Left lung (tissue), 10 donors: Measurements from ENCODE around the gene FYB2. TPM values are rescaled to one million over a fixed set of nuclear protein-coding genes. Genes with fewer than 3 reads are reported as not detected.
A peak's percentile ranks its signal among the peaks of the same experiment; 100 is the strongest.

Experiments
- ATAC-seq: fragments of 200-7000 bp; cut with Tn5 transposase; one replicate; pipeline ENCODE4 v1.9.1; 2020; ENCODE audit warnings: moderate library complexity
- DNase-seq, 4 donors: peaks; one replicate each; pipeline ENCODE4 v3.0.0-alpha.2; 2013 to 2020
- H3K27ac ChIP-seq, 2 donors: fragments of 200-600 bp; sonication (generic) in 1 of 2; one replicate each; pipeline versions ENCODE4 v1.5.0 to v1.8.0; 2020 to 2021
- H3K27me3 ChIP-seq, 2 donors: fragments of 200-600 bp; sonication (generic) in 1 of 2; one replicate each; pipeline versions ENCODE4 v1.5.0 to v1.8.0; 2020 to 2021
- H3K36me3 ChIP-seq, 2 donors: fragments of 200-600 bp; sonication (generic) in 1 of 2; one replicate each; pipeline versions ENCODE4 v1.5.0 to v1.8.0; 2020 to 2021
- H3K4me1 ChIP-seq, 2 donors: fragments of 200-600 bp; one replicate each; pipeline ENCODE4 v1.8.0; 2021
- H3K4me3 ChIP-seq, 2 donors: fragments of 200-600 bp; sonication (generic) in 1 of 2; one replicate each; pipeline versions ENCODE4 v1.5.0 to v1.8.0; 2020 to 2021; ENCODE audit warnings: mild to moderate bottlenecking in 1 of 2
- H3K9me3 ChIP-seq, 2 donors: fragments of 200-600 bp; sonication (generic) in 1 of 2; one replicate each; pipeline versions ENCODE4 v1.5.0 to v1.8.0; 2020 to 2021
- intact Hi-C, 2 donors: fragments of 100-400 bp; cut with DNase I; formaldehyde crosslinking; loops; one replicate each; pipeline versions ENCODE4 v1.11.2 to v1.14.2; 2022
- polyA plus RNA-seq, 6 donors: library from polyadenylated mRNA; unstranded; fragments of 120-200 nt; gene quantifications; one replicate each; pipeline ENCODE4 v1.2.1, GENCODE V29; 2013; ENCODE audit not compliant: insufficient read length in 6 of 6
- total RNA-seq, 2 donors: library from RNA; stranded (reverse); fragmentation: NEBNext Ultra II Directional; extraction: Animal tissue kit (Norgen Biotek cat#: 25700); gene quantifications; one replicate each; pipeline ENCODE4 v1.2.1, GENCODE V29; 2021
- TF ChIP-seq, protein P1 (sequence below), 2 donors: fragments of 200-600 bp; sonication (generic) in 1 of 2; IDR thresholded peaks; one replicate each; pipeline versions ENCODE4 v1.5.0 to v1.8.0; 2021; ENCODE audit warnings: antibody characterized with exemption in 2 of 2
- donor health status: DM: no; HTN: yes; CAD: no.
- donor health status: DM: no; HTN: no; CAD: no.

FYB2 gene
- total and polyA plus RNA-seq, 8 donors: 0.21 to 1.2 (median 0.51) TPM

DNA sequence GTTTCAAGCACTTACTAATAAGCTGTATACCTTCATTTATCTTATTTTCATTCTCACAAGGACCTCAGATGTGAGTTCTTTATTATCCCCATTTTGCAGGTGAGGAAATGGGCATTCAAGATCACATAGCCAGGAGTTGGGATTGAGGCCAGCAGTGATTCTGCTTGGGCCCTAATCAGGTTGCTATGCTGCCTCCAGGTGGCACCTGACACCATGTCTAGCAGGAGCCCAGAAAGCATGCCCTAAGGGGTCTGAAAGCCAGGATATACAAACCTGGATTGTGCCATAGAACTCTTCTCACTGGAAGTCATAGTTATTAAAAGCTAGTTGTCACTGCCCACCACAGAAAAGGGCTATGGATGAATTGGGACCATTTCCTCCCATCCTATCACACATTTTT lies 61.1 kb downstream of the FYB2 start:
- ATAC-seq: peak; percentile 49
- H3K36me3 ChIP-seq: no peaks in the 10 kb centered on the region
- H3K27ac ChIP-seq: no peak overlapping the region
- peak in 1 of 4 donors; percentile 6 for DNase-seq
- no peaks in the 10 kb centered on the region for H3K27me3 ChIP-seq
- H3K9me3 ChIP-seq: no peaks in the 10 kb centered on the region
- no peaks in the 10 kb centered on the region for H3K4me1 ChIP-seq
- TF ChIP-seq, protein P1, sequence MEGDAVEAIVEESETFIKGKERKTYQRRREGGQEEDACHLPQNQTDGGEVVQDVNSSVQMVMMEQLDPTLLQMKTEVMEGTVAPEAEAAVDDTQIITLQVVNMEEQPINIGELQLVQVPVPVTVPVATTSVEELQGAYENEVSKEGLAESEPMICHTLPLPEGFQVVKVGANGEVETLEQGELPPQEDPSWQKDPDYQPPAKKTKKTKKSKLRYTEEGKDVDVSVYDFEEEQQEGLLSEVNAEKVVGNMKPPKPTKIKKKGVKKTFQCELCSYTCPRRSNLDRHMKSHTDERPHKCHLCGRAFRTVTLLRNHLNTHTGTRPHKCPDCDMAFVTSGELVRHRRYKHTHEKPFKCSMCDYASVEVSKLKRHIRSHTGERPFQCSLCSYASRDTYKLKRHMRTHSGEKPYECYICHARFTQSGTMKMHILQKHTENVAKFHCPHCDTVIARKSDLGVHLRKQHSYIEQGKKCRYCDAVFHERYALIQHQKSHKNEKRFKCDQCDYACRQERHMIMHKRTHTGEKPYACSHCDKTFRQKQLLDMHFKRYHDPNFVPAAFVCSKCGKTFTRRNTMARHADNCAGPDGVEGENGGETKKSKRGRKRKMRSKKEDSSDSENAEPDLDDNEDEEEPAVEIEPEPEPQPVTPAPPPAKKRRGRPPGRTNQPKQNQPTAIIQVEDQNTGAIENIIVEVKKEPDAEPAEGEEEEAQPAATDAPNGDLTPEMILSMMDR (IDR thresholded peaks at IDR 0.05): no peak
- H3K4me3 ChIP-seq: no peak overlapping the region
- intact Hi-C loops: no loop called here

DNA sequence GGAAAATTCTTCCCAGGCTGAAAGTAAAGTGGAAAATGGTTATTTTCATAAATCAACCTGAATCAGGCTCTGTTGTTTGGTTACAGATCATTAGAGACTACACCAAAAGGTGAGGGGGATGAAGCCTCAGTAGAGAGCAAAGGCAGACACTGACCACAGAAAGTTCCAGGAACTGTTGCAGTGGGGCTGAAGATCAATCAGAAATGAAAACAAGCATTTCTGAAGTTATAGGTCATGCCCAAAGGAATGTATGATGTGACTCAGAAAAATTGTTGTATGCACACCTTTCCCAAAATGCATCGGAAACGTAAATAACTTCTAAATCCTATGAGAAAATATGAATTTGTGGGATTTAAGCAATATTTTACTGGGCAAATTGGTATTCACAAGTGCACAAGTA lies 63.3 kb downstream of the FYB2 start:
- TF ChIP-seq, protein P1 (IDR thresholded peaks at IDR 0.05): no peak
- Histone ChIP-seq H3K4me1 (no peaks in the 10 kb centered on the region), H3K27me3 (no peaks in the 10 kb centered on the region), H3K4me3 (no peak overlapping the region), H3K9me3 (no peaks in the 10 kb centered on the region), H3K27ac (no peak overlapping the region), H3K36me3 (no peaks in the 10 kb centered on the region)
- intact Hi-C loops: no loop called here
- no peak for DNase-seq
- ATAC-seq: no peak

DNA sequence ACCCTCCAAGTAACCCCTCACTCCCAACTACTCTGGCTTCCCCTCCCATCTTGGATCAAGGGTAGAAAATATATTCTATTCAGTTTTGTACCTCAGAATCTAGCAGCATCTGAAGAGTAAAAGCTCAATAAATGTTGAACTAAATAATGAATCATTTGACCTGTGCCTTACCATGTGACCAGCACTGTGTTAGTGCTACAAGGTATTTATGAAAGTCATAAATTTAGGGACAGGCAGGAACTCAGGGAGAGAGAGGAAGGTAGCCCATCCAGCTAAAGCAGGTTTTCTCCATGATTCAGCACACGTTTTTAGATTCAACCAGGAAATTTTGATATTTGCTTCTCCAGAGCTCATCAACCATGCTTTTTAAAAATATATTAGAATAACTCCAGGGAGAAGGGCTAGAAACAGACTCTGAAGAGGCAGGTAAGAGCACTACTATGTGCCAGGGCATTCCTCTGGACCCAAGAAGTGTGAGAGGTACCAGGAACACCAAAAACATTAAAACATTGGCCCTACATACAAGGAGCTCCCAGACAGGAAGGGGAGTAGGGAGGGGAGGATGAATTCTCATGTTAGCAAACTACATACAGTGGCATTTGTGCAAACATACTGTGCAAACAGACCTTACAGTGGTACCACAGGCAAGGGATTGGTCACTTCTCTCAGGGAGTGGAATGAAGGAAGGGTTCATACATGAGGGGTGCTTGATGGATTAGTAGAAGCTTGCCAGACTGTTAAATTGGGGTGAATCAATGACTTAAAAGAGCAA lies 64.3 kb downstream of the FYB2 start:
- no peaks in the 10 kb centered on the region for H3K4me1 ChIP-seq
- no peaks in the 10 kb centered on the region for H3K27me3 ChIP-seq
- no peak overlapping the region for H3K4me3 ChIP-seq
- H3K36me3 ChIP-seq: no peaks in the 10 kb centered on the region
- DNase-seq: no peak
- no peak overlapping the region for H3K27ac ChIP-seq
- ATAC-seq: no peak
- intact Hi-C loops: no loop called here
- no peaks in the 10 kb centered on the region for H3K9me3 ChIP-seq
- TF ChIP-seq, protein P1 (IDR thresholded peaks at IDR 0.05): no peak

DNA sequence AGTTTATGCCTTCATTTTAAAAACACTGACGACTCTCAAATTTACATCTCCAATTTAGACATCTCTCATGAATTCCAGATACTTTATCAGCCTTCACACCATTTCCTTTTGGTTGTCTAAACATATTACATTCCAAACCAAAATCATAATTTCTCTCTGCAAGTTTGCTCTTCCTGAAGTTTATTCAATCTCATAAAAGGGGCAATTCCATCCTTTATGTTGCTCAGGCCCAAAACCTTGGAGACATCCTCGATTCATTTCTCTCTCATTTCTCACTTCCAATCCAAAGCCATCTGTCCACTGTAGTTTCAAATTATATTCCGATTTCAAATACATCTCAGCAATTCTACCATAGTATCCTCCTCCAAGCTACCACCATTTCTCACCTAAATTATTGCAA lies 74.0 kb downstream of the FYB2 start:
- Histone ChIP-seq H3K27ac (no peak overlapping the region), H3K36me3 (peaks cover 0 to 3% of the 10 kb centered on the region in 2 donors), H3K4me3 (no peak overlapping the region), H3K9me3 (peaks cover 0 to 2% of the 10 kb centered on the region in 2 donors), H3K27me3 (no peaks in the 10 kb centered on the region), H3K4me1 (no peaks in the 10 kb centered on the region)
- intact Hi-C loops: no loop called here
- TF ChIP-seq, protein P1 (IDR thresholded peaks at IDR 0.05): no peak
- ATAC-seq: no peak
- DNase-seq: no peak

DNA sequence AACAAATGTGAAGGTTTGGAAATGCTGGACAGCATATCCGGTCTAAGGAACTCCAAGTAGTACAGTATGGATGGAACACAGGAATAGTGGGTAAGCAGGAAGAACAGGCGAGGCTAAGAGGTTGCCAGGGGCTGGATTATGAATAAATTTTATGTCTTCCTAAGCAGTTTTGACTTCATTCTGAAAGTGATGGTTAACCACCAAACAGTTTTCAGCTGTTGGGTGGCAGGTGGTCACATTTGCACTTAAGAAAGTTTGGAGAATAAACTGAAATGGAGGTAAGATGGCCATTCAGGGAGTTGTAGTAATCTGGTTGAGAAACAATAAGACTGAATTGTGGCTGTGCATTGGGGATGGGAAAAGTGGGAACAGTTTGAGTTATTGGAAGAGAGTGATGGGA lies 90.2 kb downstream of the FYB2 start:
- DNase-seq: no peak
- no peaks in the 10 kb centered on the region for H3K4me1 ChIP-seq
- intact Hi-C loops: no loop called here
- no peaks in the 10 kb centered on the region for H3K9me3 ChIP-seq
- TF ChIP-seq, protein P1 (IDR thresholded peaks at IDR 0.05): no peak
- H3K4me3 ChIP-seq: no peak overlapping the region
- H3K27me3 ChIP-seq: peaks cover 0 to 8% of the 10 kb centered on the region in 2 donors
- ATAC-seq: no peak
- H3K36me3 ChIP-seq: no peaks in the 10 kb centered on the region
- no peak overlapping the region for H3K27ac ChIP-seq
